Ascending aorta (tissue), 2 donors: ENCODE measurements around the gene BCAR1. TPM values are rescaled to one million over a fixed set of nuclear protein-coding genes. Genes with fewer than 3 reads are reported as not detected.
A peak's percentile ranks its signal among the peaks of the same experiment; 100 is the strongest.

ENCODE experiments used
- DNase-seq, 2 donors: peaks; one replicate each; pipeline ENCODE4 v3.0.0-alpha.2; 2019; ENCODE audit warnings: low spot score in 2 of 2
- H3K27ac ChIP-seq, 2 donors: fragments of 200-600 bp; sonication (generic); one replicate each; pipeline ENCODE4 v1.5.1; 2016 to 2017; ENCODE audit warnings: mild to moderate bottlenecking in 1 of 2
- H3K27me3 ChIP-seq: fragments of 200-600 bp; sonication (generic); one replicate; pipeline ENCODE4 v1.5.1; 2017
- H3K36me3 ChIP-seq, 2 donors: fragments of 200-600 bp; sonication (generic); one replicate each; pipeline ENCODE4 v1.5.1; 2016
- H3K4me1 ChIP-seq, 2 donors: fragments of 200-600 bp; sonication (generic); one replicate each; pipeline ENCODE4 v1.5.1; 2016 to 2017; ENCODE audit warnings: mild to moderate bottlenecking in 1 of 2
- H3K4me3 ChIP-seq, 2 donors: fragments of 200-600 bp; sonication (generic); one replicate each; pipeline ENCODE4 v1.5.1; 2016 to 2017; ENCODE audit warnings: mild to moderate bottlenecking in 1 of 2
- H3K9me3 ChIP-seq, 2 donors: fragments of 200-600 bp; sonication (generic); one replicate each; pipeline ENCODE4 v1.5.1; 2016
- intact Hi-C: fragments of 100-400 bp; cut with DNase I; formaldehyde crosslinking; loops from one replicate; pipeline ENCODE4 v1.15.1; 2023
- total RNA-seq: library from RNA; depleted of rRNA; stranded (reverse); fragments of >200 nt; gene quantifications from one replicate; pipeline ENCODE4 v1.1.0, GENCODE V29; 2016
- TF ChIP-seq, protein P1 (sequence below), 3 experiments: fragments of 200-600 bp in 2 of 3; fragments of 450-650 bp in 1 of 3; sonication (generic) in 2 of 3; IDR thresholded peaks; one replicate each; pipeline ENCODE4 v1.5.1; 2016 to 2019; ENCODE audit warnings: antibody characterized with exemption in 3 of 3, mild to moderate bottlenecking in 1 of 3, moderate library complexity in 1 of 3

The BCAR1 gene
- total RNA-seq, 1 donor from 2014 or later, result 243 TPM

- intact Hi-C loops, result no loop called here
- peak overlapping the region; percentile 58 to 90 for H3K27ac ChIP-seq
- DNase-seq, result no peak
- no peaks in the 10 kb centered on the region for H3K36me3 ChIP-seq
- H3K4me3 ChIP-seq, result peak overlapping the region in 1 of 2 donors; percentile 86
- TF ChIP-seq, protein P1, sequence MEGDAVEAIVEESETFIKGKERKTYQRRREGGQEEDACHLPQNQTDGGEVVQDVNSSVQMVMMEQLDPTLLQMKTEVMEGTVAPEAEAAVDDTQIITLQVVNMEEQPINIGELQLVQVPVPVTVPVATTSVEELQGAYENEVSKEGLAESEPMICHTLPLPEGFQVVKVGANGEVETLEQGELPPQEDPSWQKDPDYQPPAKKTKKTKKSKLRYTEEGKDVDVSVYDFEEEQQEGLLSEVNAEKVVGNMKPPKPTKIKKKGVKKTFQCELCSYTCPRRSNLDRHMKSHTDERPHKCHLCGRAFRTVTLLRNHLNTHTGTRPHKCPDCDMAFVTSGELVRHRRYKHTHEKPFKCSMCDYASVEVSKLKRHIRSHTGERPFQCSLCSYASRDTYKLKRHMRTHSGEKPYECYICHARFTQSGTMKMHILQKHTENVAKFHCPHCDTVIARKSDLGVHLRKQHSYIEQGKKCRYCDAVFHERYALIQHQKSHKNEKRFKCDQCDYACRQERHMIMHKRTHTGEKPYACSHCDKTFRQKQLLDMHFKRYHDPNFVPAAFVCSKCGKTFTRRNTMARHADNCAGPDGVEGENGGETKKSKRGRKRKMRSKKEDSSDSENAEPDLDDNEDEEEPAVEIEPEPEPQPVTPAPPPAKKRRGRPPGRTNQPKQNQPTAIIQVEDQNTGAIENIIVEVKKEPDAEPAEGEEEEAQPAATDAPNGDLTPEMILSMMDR (IDR thresholded peaks at IDR 0.05), result no peak
- H3K4me1 ChIP-seq, result peaks cover 29 to 32% of the 10 kb centered on the region in 2 donors
- H3K27me3 ChIP-seq, result no peaks in the 10 kb centered on the region
- no peaks in the 10 kb centered on the region for H3K9me3 ChIP-seq
Observed at GRCh38 chr16:75266738-75267630, 15.6 kb upstream of the BCAR1 start.

DNA sequence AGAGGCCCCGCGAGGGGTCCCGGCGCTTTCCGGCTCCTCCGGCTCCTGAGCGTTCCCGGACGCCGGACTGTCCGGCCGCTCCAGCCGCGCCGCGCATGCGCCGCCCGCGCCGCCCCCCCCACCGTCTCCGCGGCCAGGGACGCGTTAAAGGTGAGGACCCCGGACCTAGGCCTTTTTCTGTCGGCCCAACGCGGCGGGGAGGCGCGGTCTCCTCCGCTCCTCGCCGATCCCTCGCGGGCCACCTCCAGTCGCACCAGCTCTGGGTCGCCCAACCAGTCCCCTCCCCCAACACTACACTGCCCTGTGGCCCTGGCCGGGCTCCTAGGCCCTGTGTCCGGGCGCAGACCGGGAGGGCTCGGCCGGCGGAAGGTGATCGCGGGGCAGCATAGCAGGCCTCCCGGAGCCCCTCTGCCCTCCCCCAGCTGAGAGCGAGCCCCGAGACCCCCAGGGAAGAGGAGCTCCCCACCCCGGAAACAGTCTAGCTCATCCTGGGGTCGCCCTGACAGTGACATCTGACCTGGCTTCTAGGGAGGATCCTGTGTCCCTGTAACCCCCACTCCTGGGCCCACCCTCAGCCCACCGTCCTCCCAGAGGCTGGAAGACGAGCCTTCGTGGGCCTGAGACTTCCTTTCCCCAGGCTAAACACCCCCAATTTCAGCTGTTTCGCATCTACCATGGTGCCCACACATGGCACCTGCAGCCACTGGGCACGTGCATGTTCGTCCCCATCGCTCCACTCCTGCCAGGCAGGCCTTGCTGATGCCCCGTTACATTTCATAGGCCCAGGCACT lies 14.7 kb upstream of the BCAR1 start:
- intact Hi-C loops, result loop anchor here (1.0 to 2.0 kb wide), 3 partner anchors 15 to 39 kb away; partner anchors contain the start of gene BCAR1
- Histone ChIP-seq H3K4me1 (peaks cover 34 to 37% of the 10 kb centered on the region in 2 donors), H3K4me3 (peak overlapping the region; percentile 76 to 86), H3K9me3 (no peaks in the 10 kb centered on the region), H3K27ac (peak overlapping the region; percentile 90 to 95), H3K36me3 (no peaks in the 10 kb centered on the region), H3K27me3 (no peaks in the 10 kb centered on the region)
- peak in 1 of 2 donors; percentile 86 for DNase-seq
- TF ChIP-seq, protein P1 (IDR thresholded peaks at IDR 0.05), result no peak

DNA sequence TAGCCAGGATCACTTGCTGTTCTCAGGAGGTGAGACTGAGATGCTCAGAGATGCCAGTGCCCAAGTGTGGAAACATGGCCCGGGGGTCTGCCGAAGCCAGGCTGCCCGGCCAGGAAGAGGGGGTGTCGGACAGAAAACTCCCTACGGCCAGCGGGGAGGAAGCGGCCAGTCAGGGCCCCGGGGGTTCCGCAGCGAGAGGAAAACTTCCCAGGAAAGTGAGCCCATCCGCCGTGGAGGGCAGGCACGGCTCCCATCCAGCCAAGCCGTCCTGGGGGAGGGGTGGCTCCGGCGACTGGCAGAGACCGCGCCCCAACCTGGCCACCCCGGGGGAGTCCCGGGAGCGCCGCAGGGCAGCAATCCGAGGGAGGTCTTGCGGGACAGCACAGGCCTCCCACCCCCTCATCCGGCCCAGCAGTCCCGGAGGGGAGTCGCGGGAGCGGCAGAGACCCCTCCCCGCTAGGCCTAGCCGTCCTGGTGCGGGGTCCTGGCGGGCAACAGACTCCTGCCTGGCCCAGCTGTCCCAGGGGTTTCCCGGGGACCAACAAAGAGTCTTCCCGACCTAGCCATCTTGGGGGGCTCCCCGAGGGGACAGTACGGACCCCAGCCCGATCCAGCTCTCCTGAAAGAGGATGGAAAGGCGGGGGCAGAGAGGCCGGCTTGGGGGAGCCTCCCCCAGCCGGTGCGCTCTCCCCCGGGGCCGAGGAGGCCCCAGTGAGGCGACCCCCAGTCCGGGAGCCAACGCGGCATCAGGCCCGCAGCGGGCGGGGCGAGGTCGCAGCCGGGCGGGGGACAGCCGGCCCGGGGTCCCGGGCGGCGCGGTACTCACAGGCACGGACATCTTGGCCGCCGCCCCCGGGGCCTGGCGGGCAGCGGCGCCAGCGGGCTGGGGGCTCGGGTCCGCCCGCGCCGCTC lies 13.8 kb upstream of the BCAR1 start:
- intact Hi-C loops, result loop anchor here (1.0 to 2.0 kb wide), 3 partner anchors 14 to 40 kb away; partner anchors contain the start of gene BCAR1
- H3K4me1 ChIP-seq, result peaks cover 34 to 46% of the 10 kb centered on the region in 2 donors
- H3K36me3 ChIP-seq, result no peaks in the 10 kb centered on the region
- no peaks in the 10 kb centered on the region for H3K27me3 ChIP-seq
- TF ChIP-seq, protein P1 (IDR thresholded peaks at IDR 0.05), result no peak
- no peaks in the 10 kb centered on the region for H3K9me3 ChIP-seq
- peak overlapping the region; percentile 90 to 95 for H3K27ac ChIP-seq
- peak overlapping the region; percentile 76 to 86 for H3K4me3 ChIP-seq
- peak in 1 of 2 donors; percentile 72 for DNase-seq

GRCh38 chr16:75264457-75264998 lies 13.1 kb upstream of the BCAR1 start:
- intact Hi-C loops, result loop anchor here (2.0 kb wide), 2 partner anchors 14 to 40 kb away; partner anchors contain the start of gene BCAR1
- TF ChIP-seq, protein P1 (IDR thresholded peaks at IDR 0.05), result no peak
- H3K9me3 ChIP-seq, result no peaks in the 10 kb centered on the region
- H3K27me3 ChIP-seq, result no peaks in the 10 kb centered on the region
- H3K36me3 ChIP-seq, result no peaks in the 10 kb centered on the region
- peak overlapping the region; percentile 90 to 95 for H3K27ac ChIP-seq
- H3K4me3 ChIP-seq, result peak overlapping the region; percentile 76 to 86
- DNase-seq, result peak in 1 of 2 donors; percentile 70
- H3K4me1 ChIP-seq, result peaks cover 34 to 53% of the 10 kb centered on the region in 2 donors
